ENCODE results near the gene TSEN34. TPM values are rescaled to one million over a fixed set of nuclear protein-coding genes. Genes with fewer than 3 reads are reported as not detected.
"Not testable (repeated sequence)": the region's sequence is repeated elsewhere in the genome, so short reads cannot be mapped to it uniquely, and the experiment has no call there.

The TSEN34 gene
- polyA plus RNA-seq, 3 donors, result 41.3 to 49.2 (median 42.1) TPM

- not testable (repeated sequence) for DNase-seq (ENCODE audit: low read depth in 3 of 3, low spot score in 2 of 3)
These were observed 16.1 kb downstream of the TSEN34 start for GRCh38 chr19:54207193-54207592.

GRCh38 chr19:54207676-54207982 lies 16.5 kb downstream of the TSEN34 start:
- DNase-seq (ENCODE audit: low read depth in 3 of 3, low spot score in 2 of 3), result no peak

DNA sequence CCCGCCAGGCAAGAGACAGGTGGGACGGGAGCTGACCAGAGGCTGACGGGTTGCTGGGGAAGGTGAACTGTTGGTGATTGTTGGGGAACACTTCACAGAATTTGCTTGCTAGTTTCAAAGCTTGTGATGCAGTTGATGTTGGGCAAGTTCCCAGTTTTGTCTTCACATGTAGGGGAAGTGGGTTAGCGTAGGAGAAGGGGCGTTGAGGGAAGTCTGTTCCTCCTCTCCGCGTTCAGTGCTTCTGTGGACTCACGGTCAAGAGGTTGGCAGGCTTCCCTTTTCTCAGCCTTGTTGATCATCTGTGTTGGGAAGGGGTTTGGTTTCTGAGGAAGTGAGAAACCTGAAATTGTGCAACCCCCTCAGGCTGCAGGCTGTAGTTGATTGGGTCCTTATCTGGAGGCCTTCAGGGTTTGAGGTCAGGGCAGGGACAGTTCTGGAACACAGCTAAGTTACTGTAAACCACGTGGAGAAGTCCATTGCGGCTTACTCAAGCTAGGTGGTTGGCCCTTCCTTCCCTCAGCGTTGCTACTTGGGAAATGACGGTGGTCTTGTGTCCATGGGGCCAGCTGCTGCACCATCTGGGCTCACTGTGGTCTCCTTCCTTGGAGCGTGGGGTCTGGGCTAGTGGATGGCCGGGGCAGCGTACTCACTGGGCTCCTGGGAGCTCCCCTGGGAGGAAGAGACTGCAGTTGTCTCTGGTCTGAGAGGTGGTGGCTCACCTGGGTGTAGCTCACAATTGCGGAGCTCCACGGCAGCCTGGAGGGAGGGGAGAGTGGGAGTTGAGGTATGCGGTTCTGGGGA lies 17.1 kb downstream of the TSEN34 start:
- no peak for DNase-seq (ENCODE audit: low read depth in 3 of 3, low spot score in 2 of 3)

DNA sequence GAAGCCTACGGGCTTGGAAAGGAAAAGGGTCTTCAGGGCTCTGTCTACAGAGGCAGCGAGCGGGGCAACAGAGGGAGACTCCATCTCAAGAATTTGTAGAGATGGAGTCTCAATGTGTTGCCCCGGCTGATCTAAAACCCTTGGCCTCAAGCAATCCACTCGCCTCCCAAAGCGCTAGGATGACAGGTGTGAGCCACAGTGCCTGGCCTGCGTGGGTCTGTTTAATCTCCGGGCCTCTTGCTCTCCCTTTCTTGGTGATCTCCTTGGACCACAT lies 17.6 kb downstream of the TSEN34 start:
- DNase-seq (ENCODE audit: low read depth in 3 of 3, low spot score in 2 of 3), result no peak

GRCh38 chr19:54209058-54209810 lies 18.1 kb downstream of the TSEN34 start:
- no peak for DNase-seq (ENCODE audit: low read depth in 3 of 3, low spot score in 2 of 3)

- DNase-seq (ENCODE audit: low read depth in 3 of 3, low spot score in 2 of 3), result peak in 2 of 3 donors; percentile 72 to 87
These were observed 18.8 kb downstream of the TSEN34 start for GRCh38 chr19:54209811-54210494.

GRCh38 chr19:54211235-54211634 lies 20.1 kb downstream of the TSEN34 start:
- DNase-seq (ENCODE audit: low read depth in 3 of 3, low spot score in 2 of 3), result no peak

GRCh38 chr19:54214217-54214616 lies 23.1 kb downstream of the TSEN34 start:
- DNase-seq (ENCODE audit: low read depth in 3 of 3, low spot score in 2 of 3), result not testable (repeated sequence)

- DNase-seq (ENCODE audit: low read depth in 3 of 3, low spot score in 2 of 3), result not testable (repeated sequence)
These were observed 23.6 kb downstream of the TSEN34 start for GRCh38 chr19:54214734-54215133.

GRCh38 chr19:54216869-54217268 lies 25.8 kb downstream of the TSEN34 start:
- DNase-seq (ENCODE audit: low read depth in 3 of 3, low spot score in 2 of 3), result no peak

GRCh38 chr19:54217517-54218247 lies 26.6 kb downstream of the TSEN34 start:
- not testable (repeated sequence) for DNase-seq (ENCODE audit: low read depth in 3 of 3, low spot score in 2 of 3)

GRCh38 chr19:54218259-54218658 lies 27.2 kb downstream of the TSEN34 start:
- DNase-seq (ENCODE audit: low read depth in 3 of 3, low spot score in 2 of 3), result no peak

DNA sequence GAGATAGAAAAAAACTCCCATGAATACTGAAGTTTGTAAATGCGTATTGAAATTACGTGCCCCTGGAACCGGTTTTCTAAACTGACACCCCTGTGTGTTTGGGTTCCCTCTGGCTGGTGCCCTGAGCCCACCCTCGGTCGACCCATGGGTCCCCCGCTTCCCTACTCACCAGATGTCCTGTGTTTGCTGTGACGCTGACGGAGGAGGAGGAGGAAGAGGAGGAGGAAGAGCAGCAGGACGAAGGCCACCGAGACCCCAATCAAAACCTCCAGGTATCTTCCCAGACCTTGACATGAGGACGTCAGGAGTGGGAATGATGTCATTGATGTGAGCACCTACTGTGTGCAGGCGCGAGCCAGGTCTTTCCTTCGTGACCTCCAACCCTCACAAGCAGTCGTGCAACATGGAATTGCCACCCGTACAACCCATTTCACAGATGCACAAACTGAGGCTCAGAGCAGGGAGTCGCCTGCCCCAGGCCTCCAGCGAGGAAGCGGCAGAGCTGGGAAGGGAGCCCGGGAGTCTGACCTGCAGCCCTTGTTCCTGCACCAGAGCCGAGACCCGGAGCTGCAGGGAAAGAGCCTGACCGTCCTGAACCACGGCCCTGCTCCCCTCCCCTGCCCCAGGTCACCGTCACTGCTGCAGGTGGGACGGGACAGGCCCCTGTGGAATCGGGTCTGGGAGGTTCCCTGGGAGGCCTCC lies 28.0 kb downstream of the TSEN34 start:
- no peak for DNase-seq (ENCODE audit: low read depth in 3 of 3, low spot score in 2 of 3)

GRCh38 chr19:54219702-54220101 lies 28.6 kb downstream of the TSEN34 start:
- DNase-seq (ENCODE audit: low read depth in 3 of 3, low spot score in 2 of 3), result not testable (repeated sequence)

DNA sequence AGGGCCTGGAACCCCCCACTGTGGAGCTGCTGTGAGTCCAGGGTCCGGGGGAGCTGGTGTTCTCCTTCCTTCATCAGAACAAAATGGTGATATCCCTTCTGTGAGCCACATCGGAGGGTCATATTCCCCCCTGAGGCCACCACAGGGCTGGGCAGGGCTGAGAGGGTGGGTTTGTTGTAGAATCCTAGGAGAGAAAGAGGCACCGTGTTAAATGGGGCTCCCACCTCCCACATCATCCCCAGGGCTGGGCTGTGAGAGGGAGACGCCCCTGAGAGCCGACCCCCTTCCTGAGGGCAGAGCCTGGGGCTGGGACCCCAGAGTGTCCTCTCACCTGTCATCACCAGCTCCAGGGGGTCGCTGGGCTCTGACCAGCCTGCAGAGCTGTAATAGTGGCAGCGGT lies 30.8 kb downstream of the TSEN34 start:
- not testable (repeated sequence) for DNase-seq (ENCODE audit: low read depth in 3 of 3, low spot score in 2 of 3)

GRCh38 chr19:54222474-54223276 lies 31.6 kb downstream of the TSEN34 start, which contains the start of gene LILRB3:
LILRB3 (minus strand) TSS chr19:54223007; CDS start chr19:54222976, 31 bp downstream.
- DNase-seq (ENCODE audit: low read depth in 3 of 3, low spot score in 2 of 3), result not testable (repeated sequence)

DNA sequence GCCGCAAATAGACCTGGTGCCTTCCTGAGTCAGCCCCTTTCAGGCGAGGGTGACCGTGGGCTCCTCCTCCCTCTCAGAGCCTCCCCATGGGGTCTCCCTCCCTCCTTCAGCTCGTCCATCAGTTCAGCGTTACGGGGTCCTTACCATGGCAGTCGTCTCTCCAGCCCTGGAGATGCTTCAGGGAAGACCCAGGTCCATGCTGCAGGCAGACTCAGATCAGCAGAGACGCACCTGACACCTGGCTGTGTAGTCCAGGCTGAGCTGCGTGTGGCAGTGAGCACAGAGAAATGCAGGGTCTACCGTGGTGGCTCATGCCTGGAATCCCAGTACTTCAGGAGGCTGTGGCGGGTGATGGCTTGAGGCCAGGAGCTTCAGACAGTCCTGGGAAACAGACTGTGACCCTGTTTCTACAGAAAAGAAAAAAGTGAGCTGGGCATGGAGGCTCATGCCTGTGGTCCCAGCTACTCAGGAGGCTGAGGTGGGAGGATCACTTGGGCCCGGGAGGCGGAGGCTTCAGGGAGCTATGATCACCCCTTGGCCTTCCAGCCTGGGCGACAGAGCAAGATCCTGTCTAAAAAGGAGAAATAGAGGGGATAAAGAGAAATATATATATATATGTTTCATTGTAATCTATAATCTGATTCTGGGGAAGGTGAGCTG lies 32.3 kb downstream of the TSEN34 start:
- not testable (repeated sequence) for DNase-seq (ENCODE audit: low read depth in 3 of 3, low spot score in 2 of 3)

DNA sequence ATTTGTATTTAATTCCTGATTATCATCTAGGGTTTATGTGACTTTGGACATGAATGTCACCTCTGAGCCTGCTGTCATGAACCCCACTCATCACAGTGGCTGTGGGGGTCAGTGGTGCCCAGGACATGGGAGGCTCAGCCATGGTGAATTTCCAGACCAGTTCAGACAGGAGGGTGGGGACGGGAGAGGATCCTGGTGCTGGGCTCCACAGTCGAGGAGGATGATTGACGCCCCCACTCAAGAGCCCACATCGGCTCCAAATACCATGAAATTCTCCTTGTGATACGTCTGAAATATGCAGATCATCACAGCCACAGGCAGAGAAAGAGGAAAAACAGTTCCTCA lies 32.8 kb downstream of the TSEN34 start:
- not testable (repeated sequence) for DNase-seq (ENCODE audit: low read depth in 3 of 3, low spot score in 2 of 3)

- not testable (repeated sequence) for DNase-seq (ENCODE audit: low read depth in 3 of 3, low spot score in 2 of 3)
These were observed 33.5 kb downstream of the TSEN34 start for GRCh38 chr19:54224619-54225018.

All from right renal cortex interstitium (tissue), 3 donors.